GM23338 (cell line): ENCODE measurements around the gene RPL27. TPM values are rescaled to one million over a fixed set of nuclear protein-coding genes. Genes with fewer than 3 reads are reported as not detected.
A peak's percentile ranks its signal among the peaks of the same experiment; 100 is the strongest.
"Not testable (repeated sequence)": the region's sequence is repeated elsewhere in the genome, so short reads cannot be mapped to it uniquely, and the experiment has no call there.

Source experiments
- ATAC-seq: fragments of 200-7000 bp; cut with Tn5 transposase; 3 replicates; pipeline ENCODE4 v1.9.1; 2020
- DNase-seq: peaks from one replicate; pipeline ENCODE4 v3.0.0-alpha.2; 2015; ENCODE audit warnings: low spot score
- H2AFZ ChIP-seq: fragments of 200-600 bp; sonication (generic); 2 replicates; pipeline ENCODE4 v1.8.0; 2016; ENCODE audit warnings: antibody characterized with exemption, mild to moderate bottlenecking, moderate library complexity
- H3F3A ChIP-seq: fragments of 200-600 bp; sonication (generic); replicated peaks from 2 replicates; pipeline ENCODE4 v1.8.0; 2017; ENCODE audit warnings: antibody characterized with exemption, mixed run types, low read depth
- H3K27ac ChIP-seq: fragments of 200-600 bp; sonication (generic); 2 replicates; pipeline ENCODE4 v1.6.1; 2016; ENCODE audit warnings: low read depth
- H3K27me3 ChIP-seq: fragments of 200-600 bp; sonication (generic); 2 replicates; pipeline ENCODE4 v1.8.0; 2016; ENCODE audit warnings: mild to moderate bottlenecking, mixed run types, moderate library complexity; ENCODE audit not compliant: insufficient read depth
- H3K36me3 ChIP-seq: fragments of 200-600 bp; sonication (generic); 2 replicates; pipeline ENCODE4 v1.8.0; 2016; ENCODE audit warnings: mild to moderate bottlenecking; ENCODE audit not compliant: insufficient read depth
- H3K4me1 ChIP-seq: fragments of 200-600 bp; sonication (generic); 2 replicates; pipeline ENCODE4 v1.8.0; 2016; ENCODE audit warnings: mild to moderate bottlenecking, moderate library complexity; ENCODE audit not compliant: insufficient read depth
- H3K4me2 ChIP-seq: fragments of 200-600 bp; sonication (generic); 2 replicates; pipeline ENCODE4 v1.7.1; 2017; ENCODE audit warnings: mixed run types
- H3K4me3 ChIP-seq: fragments of 200-600 bp; sonication (generic); 2 replicates; pipeline ENCODE4 v1.6.1; 2016; ENCODE audit warnings: mixed run types
- H3K79me2 ChIP-seq: fragments of 200-600 bp; sonication (generic); replicated peaks from 2 replicates; pipeline ENCODE4 v1.8.0; 2017; ENCODE audit warnings: mild to moderate bottlenecking; ENCODE audit not compliant: insufficient read depth
- H3K9me2 ChIP-seq: fragments of 200-600 bp; sonication (generic); 2 replicates; pipeline ENCODE4 v1.8.0; 2017; ENCODE audit not compliant: insufficient read depth
- H4K20me1 ChIP-seq: fragments of 200-600 bp; sonication (generic); replicated peaks from 2 replicates; pipeline ENCODE4 v1.8.0; 2017; ENCODE audit warnings: mild to moderate bottlenecking; ENCODE audit not compliant: insufficient read depth
- H3K27ac Mint-ChIP-seq: 2 replicates; pipeline ENCODE4 v1.8.0; 2020; ENCODE audit warnings: inconsistent platforms, mild to moderate bottlenecking, moderate library complexity, mixed read lengths
- H3K27me3 Mint-ChIP-seq: 3 replicates; pipeline ENCODE4 v1.8.0; 2022; ENCODE audit warnings: low read depth, mild to moderate bottlenecking, moderate library complexity, mixed read lengths, inconsistent platforms; ENCODE audit not compliant: insufficient read depth, poor library complexity
- H3K36me3 Mint-ChIP-seq: 3 replicates; pipeline ENCODE4 v1.8.0; 2021; ENCODE audit warnings: low read depth, mild to moderate bottlenecking, inconsistent platforms, moderate library complexity, mixed read lengths
- H3K4me1 Mint-ChIP-seq: 3 replicates; pipeline ENCODE4 v1.8.0; 2020; ENCODE audit warnings: mild to moderate bottlenecking, inconsistent platforms, mixed read lengths
- H3K4me3 Mint-ChIP-seq: 3 replicates; pipeline ENCODE4 v1.8.0; 2021; ENCODE audit warnings: moderate library complexity, mild to moderate bottlenecking, inconsistent platforms, mixed read lengths
- H3K9me3 Mint-ChIP-seq: 3 replicates; pipeline ENCODE4 v1.8.0; 2020; ENCODE audit warnings: moderate library complexity, mild to moderate bottlenecking, inconsistent platforms, mixed read lengths
- EZH2 ChIP-seq: fragments of 200-600 bp; sonication (generic); IDR thresholded peaks from one replicate; pipeline ENCODE4 v1.8.0; 2017; ENCODE audit warnings: antibody characterized with exemption, mild to moderate bottlenecking, low read depth; ENCODE audit not compliant: unreplicated experiment
- POLR2AphosphoS5 ChIP-seq: IDR thresholded peaks from 2 replicates; pipeline ENCODE4 v1.6.1; 2016; ENCODE audit warnings: antibody characterized with exemption, low read depth
- polyA plus RNA-seq: library from polyadenylated mRNA; unstranded; fragments of >200 nt; fragmentation: Nextera tagmentation; extraction: Ambion mirVana; gene quantifications from 2 replicates; pipeline ENCODE4 v1.2.1, GENCODE V29; 2016
- total RNA-seq: library from RNA; depleted of rRNA; stranded (reverse); fragments of >200 nt; shearing (Covaris generic); gene quantifications from 2 replicates; pipeline ENCODE4 v1.2.3, GENCODE V29; 2014
- TF ChIP-seq, protein P1 (sequence below), 2 experiments: fragments of 200-600 bp in 1 of 2; sonication (generic) in 1 of 2; conservative IDR thresholded peaks; 2 replicates each; pipeline versions ENCODE4 v1.5.1 to v1.6.1; 2016 to 2017; ENCODE audit warnings: antibody characterized with exemption in 2 of 2, low read depth in 2 of 2, mild to moderate bottlenecking in 2 of 2, moderate library complexity in 1 of 2

The RPL27 gene
- total and polyA plus RNA-seq, 2 experiments from 2014 or later, result 1,784 to 2,722 TPM

DNA sequence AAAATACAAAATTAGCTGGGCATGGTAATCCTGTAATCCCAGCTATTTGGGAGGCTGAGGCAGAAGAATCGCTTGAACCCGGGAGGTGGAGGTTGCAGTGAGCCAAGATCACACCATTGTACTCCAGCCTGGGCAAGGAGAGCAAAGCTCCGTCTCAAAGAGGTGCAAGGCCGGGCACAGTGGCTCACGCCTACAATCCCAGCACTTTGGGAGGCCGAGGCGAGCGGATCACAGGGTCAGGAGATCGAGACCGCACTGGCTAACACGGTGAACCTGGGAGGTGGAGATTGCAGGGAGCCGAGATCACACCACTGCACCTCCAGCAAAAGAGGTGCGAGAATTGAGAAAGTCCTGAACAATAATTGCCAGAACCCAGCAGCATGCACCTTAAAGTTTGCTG is 2.7 kb downstream of the RPL27 start:
- not testable (repeated sequence) for ATAC-seq, H3K4me3 ChIP-seq, H3K27me3 ChIP-seq, DNase-seq, H3K9me2 ChIP-seq, H3K9me3 Mint-ChIP-seq, H3K4me2 ChIP-seq, H2AFZ ChIP-seq
- H3K36me3 Mint-ChIP-seq, result peaks cover 66% of the 10 kb centered on the region
- H3K4me1 ChIP-seq, result peaks cover 13% of the 10 kb centered on the region
- peaks cover 31% of the 10 kb centered on the region for H3K27me3 Mint-ChIP-seq
- peaks cover 17% of the 10 kb centered on the region for H3K4me1 Mint-ChIP-seq
- H3K36me3 ChIP-seq, result peaks cover 50% of the 10 kb centered on the region
- H4K20me1 ChIP-seq, result peaks cover 37% of the 10 kb centered on the region
- TF ChIP-seq POLR2AphosphoS5, result peak; percentile 26; the same call in 1 of the 2 replicates
- H3F3A ChIP-seq, result peaks cover 69% of the 10 kb centered on the region
- 0 out of 3 replicates have a peak overlapping the region, but pooled peaks have one; percentile 23 for H3K4me3 Mint-ChIP-seq
- peak overlapping the region; percentile 56; the same call in 1 of the 2 replicates for H3K27ac Mint-ChIP-seq
- H3K79me2 ChIP-seq, result peaks cover 21% of the 10 kb centered on the region
- peak overlapping the region; percentile 88 for H3K27ac ChIP-seq

DNA sequence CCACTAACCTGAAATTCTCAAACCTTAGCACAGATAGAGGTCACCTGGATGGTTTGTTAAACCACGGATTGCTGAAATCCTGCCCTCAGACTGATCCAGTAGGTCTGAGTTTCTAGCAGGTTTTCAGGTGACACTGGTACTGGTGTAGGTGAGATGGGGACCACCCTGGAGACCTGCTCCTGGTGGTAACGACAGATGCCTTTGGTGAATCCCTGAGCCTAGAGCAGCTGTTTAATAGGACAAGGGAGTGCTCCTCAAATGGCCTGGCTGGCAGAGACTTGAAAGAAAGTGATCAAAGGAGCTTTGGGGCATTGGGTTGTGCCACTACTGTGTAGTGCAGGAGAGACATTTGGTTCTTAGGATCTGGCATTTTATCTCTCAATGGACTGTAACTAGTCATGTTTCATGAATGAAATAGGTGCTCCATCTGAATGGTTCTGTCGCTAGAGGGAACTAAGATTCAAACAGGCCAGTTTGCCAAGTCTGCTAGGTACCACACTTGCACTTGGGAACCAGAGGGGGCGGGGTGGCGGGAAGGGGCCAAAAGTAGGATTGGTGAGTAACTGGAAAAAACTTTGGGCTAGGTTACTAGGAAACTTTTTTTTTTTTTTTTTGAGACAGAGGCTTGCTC is 5.4 kb downstream of the RPL27 start:
- H3K9me3 Mint-ChIP-seq, result no peaks in the 10 kb centered on the region
- Histone ChIP-seq H3K4me1 (peaks cover 15% of the 10 kb centered on the region), H3F3A (peaks cover 63% of the 10 kb centered on the region), H3K36me3 (peaks cover 50% of the 10 kb centered on the region), H3K79me2 (peaks cover 18% of the 10 kb centered on the region), H3K27me3 (no peaks in the 10 kb centered on the region), H2AFZ (no peak overlapping the region), H3K4me3 (no peak overlapping the region), H4K20me1 (peaks cover 37% of the 10 kb centered on the region), H3K9me2 (no peaks in the 10 kb centered on the region), H3K27ac (peak overlapping the region; percentile 88), H3K4me2 (no peak overlapping the region)
- peak; percentile 27; the same call in 1 of the 2 replicates for TF ChIP-seq POLR2AphosphoS5
- TF ChIP-seq, protein P1, sequence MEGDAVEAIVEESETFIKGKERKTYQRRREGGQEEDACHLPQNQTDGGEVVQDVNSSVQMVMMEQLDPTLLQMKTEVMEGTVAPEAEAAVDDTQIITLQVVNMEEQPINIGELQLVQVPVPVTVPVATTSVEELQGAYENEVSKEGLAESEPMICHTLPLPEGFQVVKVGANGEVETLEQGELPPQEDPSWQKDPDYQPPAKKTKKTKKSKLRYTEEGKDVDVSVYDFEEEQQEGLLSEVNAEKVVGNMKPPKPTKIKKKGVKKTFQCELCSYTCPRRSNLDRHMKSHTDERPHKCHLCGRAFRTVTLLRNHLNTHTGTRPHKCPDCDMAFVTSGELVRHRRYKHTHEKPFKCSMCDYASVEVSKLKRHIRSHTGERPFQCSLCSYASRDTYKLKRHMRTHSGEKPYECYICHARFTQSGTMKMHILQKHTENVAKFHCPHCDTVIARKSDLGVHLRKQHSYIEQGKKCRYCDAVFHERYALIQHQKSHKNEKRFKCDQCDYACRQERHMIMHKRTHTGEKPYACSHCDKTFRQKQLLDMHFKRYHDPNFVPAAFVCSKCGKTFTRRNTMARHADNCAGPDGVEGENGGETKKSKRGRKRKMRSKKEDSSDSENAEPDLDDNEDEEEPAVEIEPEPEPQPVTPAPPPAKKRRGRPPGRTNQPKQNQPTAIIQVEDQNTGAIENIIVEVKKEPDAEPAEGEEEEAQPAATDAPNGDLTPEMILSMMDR (conservative IDR thresholded peaks at IDR 0.05; ENCODE audit: low read depth in 2 of 2), result peak; percentile 13 to 22; a peak in 1 of 4 replicates
- no peak for TF ChIP-seq EZH2
- H3K27ac Mint-ChIP-seq, result peak overlapping the region; percentile 42; the same call in 1 of the 2 replicates
- ATAC-seq (peak; percentile 24), DNase-seq (peak; percentile 71)
- H3K4me1 Mint-ChIP-seq, result peaks cover 17% of the 10 kb centered on the region
- peaks cover 62% of the 10 kb centered on the region for H3K36me3 Mint-ChIP-seq
- no peak overlapping the region for H3K4me3 Mint-ChIP-seq
- peaks cover 27% of the 10 kb centered on the region for H3K27me3 Mint-ChIP-seq

DNA sequence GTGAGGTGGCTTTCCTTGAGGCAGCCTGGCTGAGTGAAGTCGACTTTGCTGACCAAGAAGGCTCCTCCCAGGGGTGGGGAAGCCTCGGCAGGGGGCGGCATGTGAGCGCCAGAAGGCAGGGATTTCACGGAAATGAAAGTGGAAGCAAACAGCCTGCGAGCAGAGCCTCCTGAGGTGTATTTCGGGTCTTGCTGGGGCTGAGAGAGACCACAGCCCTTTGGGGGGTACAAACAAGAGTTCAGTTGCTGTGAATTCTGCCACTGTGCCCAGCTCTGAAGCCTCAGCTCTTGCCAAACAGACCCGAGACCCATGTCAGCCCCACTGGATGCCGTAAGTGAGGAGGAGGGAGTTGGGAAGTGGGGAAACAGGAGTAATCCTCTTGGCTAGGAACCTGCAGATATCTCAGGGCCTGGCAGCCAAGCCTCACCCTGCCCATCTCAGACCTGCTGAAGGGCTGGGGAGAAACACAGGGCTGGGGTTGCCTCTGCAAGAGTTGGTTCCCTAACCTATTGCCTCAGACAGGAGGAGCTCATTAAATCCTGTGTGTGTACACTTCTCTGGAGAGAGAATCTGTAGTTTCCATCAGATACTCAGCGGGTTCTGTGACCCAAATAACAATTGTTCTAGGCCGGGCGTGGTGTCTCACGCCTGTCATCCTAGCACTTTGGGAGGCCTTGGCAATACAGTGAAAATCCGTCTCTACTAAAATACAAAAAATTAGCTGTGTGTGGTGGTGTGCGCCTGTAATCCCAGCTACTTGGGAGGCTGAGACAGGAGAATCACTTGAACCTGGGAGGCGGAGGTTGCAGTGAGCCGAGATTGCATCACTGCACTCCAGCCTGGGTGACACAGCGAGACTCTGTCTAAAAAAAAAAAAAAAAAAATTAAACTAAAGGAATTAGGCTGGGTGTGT is 8.7 kb downstream of the RPL27 start, which contains the start of gene IFI35:
Gene IFI35 (plus strand): TSS at position 146 of the 913 bp plus-strand sequence. CDS start 164 bp downstream, at position 310.
- Histone ChIP-seq H3K4me1 (0 out of 2 replicates have a peak, but pooled peaks cover 8% of the 10 kb centered on the region), H3F3A (peaks cover 36% of the 10 kb centered on the region), H3K27me3 (no peaks in the 10 kb centered on the region), H3K4me2 (peak within 1 kb of the TSS; percentile 81), H3K79me2 (no peaks in the 10 kb centered on the region), H3K36me3 (peaks cover 21% of the 10 kb centered on the region), H3K4me3 (peak within 1 kb of the TSS; percentile 53), H4K20me1 (peaks cover 16% of the 10 kb centered on the region), H3K9me2 (no peaks in the 10 kb centered on the region), H2AFZ (peak within 1 kb of the TSS; percentile 89; the same call in 1 of the 2 replicates), H3K27ac (peak within 1 kb of the TSS; percentile 93)
- H3K4me3 Mint-ChIP-seq, result peak within 1 kb of the TSS; percentile 75
- H3K36me3 Mint-ChIP-seq, result peaks cover 31% of the 10 kb centered on the region
- peaks cover 16% of the 10 kb centered on the region for H3K27me3 Mint-ChIP-seq
- H3K4me1 Mint-ChIP-seq, result peaks cover 8% of the 10 kb centered on the region; the same call in 2 of the 3 replicates
- DNase-seq, result peak; percentile 79
- H3K9me3 Mint-ChIP-seq, result no peaks in the 10 kb centered on the region
- peak within 1 kb of the TSS; percentile 90 for H3K27ac Mint-ChIP-seq
- peak; percentile 76 for ATAC-seq
- TF ChIP-seq, protein P1 (conservative IDR thresholded peaks at IDR 0.05; ENCODE audit: low read depth in 2 of 2), result peak; percentile 31 to 66
